Prostate gland (tissue), 2 donors: ENCODE data around the gene NOS2.

Experiments
- POLR2A ChIP-seq: fragments of 450-650 bp; IDR thresholded peaks from one replicate; pipeline ENCODE4 v1.6.1; 2016; ENCODE audit warnings: antibody characterized with exemption, mild to moderate bottlenecking
- POLR2AphosphoS5 ChIP-seq: sonication (generic); formaldehyde crosslinking; IDR thresholded peaks from one replicate; pipeline ENCODE4 v1.6.1; 2017; ENCODE audit warnings: antibody characterized with exemption
- TF ChIP-seq, protein P1 (sequence below), 4 experiments: fragments of 200-600 bp in 2 of 4; fragments of 450-650 bp in 2 of 4; sonication (generic) in 2 of 4; IDR thresholded peaks; 1 replicate in 3 of 4; 2 replicates in 1 of 4; pipeline ENCODE4 v1.5.1; 2016 to 2019; ENCODE audit warnings: antibody characterized with exemption in 4 of 4, mild to moderate bottlenecking in 2 of 4, moderate library complexity in 2 of 4

DNA sequence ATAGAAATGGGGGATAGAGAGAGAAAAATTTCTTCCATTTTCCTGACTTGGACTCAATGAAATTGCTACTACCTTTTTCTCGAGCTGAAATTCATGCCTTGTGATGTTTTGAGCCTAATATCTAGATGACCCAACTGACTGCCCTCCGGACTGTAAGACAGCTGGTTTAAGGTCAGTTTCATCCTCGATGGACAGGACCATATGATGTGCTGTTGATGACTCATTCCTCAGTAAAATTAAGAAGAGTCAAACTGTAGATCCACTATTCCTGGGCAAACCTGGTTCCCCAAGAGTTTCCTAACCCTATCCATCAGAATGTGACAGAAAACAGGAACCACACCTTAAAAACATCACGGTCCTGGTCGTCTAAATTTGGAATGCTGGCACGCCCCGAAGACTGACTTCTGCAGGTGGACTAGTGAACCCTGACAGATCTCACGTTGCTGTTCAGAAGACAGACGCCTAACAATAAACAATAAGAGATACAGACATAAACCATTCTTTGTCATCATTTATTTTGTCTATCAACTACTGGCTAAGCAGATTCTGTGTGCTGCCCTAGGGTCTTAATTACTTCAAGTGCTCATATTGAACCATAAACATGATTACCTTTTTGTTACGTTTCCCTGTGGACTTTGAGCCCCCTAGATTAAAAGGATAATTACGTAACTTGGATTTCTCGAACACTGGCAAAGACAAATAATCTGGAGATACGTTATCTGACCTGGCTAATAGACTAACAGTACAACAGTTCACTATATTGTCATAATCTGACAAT, 45.1 kb upstream of the NOS2 start:
- TF ChIP-seq POLR2A (no peak), POLR2AphosphoS5 (no peak)
- TF ChIP-seq, protein P1, sequence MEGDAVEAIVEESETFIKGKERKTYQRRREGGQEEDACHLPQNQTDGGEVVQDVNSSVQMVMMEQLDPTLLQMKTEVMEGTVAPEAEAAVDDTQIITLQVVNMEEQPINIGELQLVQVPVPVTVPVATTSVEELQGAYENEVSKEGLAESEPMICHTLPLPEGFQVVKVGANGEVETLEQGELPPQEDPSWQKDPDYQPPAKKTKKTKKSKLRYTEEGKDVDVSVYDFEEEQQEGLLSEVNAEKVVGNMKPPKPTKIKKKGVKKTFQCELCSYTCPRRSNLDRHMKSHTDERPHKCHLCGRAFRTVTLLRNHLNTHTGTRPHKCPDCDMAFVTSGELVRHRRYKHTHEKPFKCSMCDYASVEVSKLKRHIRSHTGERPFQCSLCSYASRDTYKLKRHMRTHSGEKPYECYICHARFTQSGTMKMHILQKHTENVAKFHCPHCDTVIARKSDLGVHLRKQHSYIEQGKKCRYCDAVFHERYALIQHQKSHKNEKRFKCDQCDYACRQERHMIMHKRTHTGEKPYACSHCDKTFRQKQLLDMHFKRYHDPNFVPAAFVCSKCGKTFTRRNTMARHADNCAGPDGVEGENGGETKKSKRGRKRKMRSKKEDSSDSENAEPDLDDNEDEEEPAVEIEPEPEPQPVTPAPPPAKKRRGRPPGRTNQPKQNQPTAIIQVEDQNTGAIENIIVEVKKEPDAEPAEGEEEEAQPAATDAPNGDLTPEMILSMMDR (IDR thresholded peaks at IDR 0.05) = no peak
